H1 (cell line): ENCODE data around the gene WWC1. TPM values are rescaled to one million over a fixed set of nuclear protein-coding genes. Genes with fewer than 3 reads are reported as not detected.

Experiments
- CTCF ChIA-PET: fragments of 300-600 bp; sonication (Branson Sonifier 250); formaldehyde crosslinking; loops from one replicate; lab custom pipeline; 2021; ENCODE audit not compliant: partially characterized antibody; lab: Charles Lee
- POLR2A ChIA-PET: fragments of 300-600 bp; sonication (Branson Sonifier 250); formaldehyde crosslinking; loops from one replicate; lab custom pipeline; 2021; ENCODE audit warnings: inconsistent platforms; ENCODE audit not compliant: partially characterized antibody; lab: Charles Lee
- DNase-seq, 2 experiments: peaks; one replicate each; pipeline versions ENCODE4 v3.0.0 to v3.0.0-alpha.2; 2010 to 2022; ENCODE audit warnings: low spot score in 2 of 2, low read depth in 1 of 2, mixed read lengths in 1 of 2
- FAIRE-seq: peaks from 2 replicates; lab custom pipeline; 2011; peaks lifted over from hg19 to GRCh38; lab: Jason Lieb, UNC
- H2AFZ ChIP-seq: 2 replicates; pipeline ENCODE4 v1.8.1; 2012; ENCODE audit warnings: low read length, inconsistent platforms
- H2AK5ac ChIP-seq: 2 replicates; pipeline ENCODE4 v1.6.1; 2013; ENCODE audit warnings: low read depth, low read length
- H2BK120ac ChIP-seq: replicated peaks from 2 replicates; pipeline ENCODE3; 2013; ENCODE audit warnings: low read depth, low read length, inconsistent platforms
- H2BK12ac ChIP-seq: 2 replicates; pipeline ENCODE4 v1.6.1; 2013; ENCODE audit warnings: low read depth, low read length
- H2BK15ac ChIP-seq: 2 replicates; pipeline ENCODE4 v1.6.1; 2013; ENCODE audit warnings: low read length
- H2BK20ac ChIP-seq: 2 replicates; pipeline ENCODE4 v1.6.1; 2013; ENCODE audit warnings: low read length
- H2BK5ac ChIP-seq: 2 replicates; pipeline ENCODE4 v1.6.1; 2013; ENCODE audit warnings: low read depth, low read length
- H3K14ac ChIP-seq: 2 replicates; pipeline ENCODE4 v1.6.1; 2013; ENCODE audit warnings: inconsistent platforms; ENCODE audit not compliant: insufficient read length
- H3K18ac ChIP-seq: 2 replicates; pipeline ENCODE4 v1.6.1; 2013; ENCODE audit warnings: low read length; ENCODE audit errors: extremely low read depth
- H3K23ac ChIP-seq: 2 replicates; pipeline ENCODE4 v1.6.1; 2013; ENCODE audit warnings: inconsistent platforms; ENCODE audit not compliant: insufficient read length
- H3K23me2 ChIP-seq: 2 replicates; pipeline ENCODE4 v1.6.1; 2013; ENCODE audit warnings: low read depth, low read length
- H3K27ac ChIP-seq: 2 replicates; pipeline ENCODE4 v1.6.1; 2011; ENCODE audit warnings: low read depth, low read length, inconsistent platforms
- H3K27me3 ChIP-seq, 4 experiments: replicated peaks in 1 of 4; 1 replicate in 1 of 4; 2 replicates in 3 of 4; pipeline versions ENCODE4 v1.6.1 to v1.8.1; 2011 to 2013; ENCODE audit warnings: low read length in 3 of 4, mild to moderate bottlenecking in 3 of 4, inconsistent platforms in 2 of 4, mixed read lengths in 2 of 4, moderate library complexity in 1 of 4; ENCODE audit not compliant: control insufficient read depth in 3 of 4, insufficient read depth in 3 of 4; ENCODE audit errors: extremely low read depth in 1 of 4
- H3K36me3 ChIP-seq, 4 experiments: 2 replicates each; pipeline versions ENCODE4 v1.6.1 to v1.8.1; 2011 to 2013; ENCODE audit warnings: mild to moderate bottlenecking in 4 of 4, low read length in 3 of 4, moderate library complexity in 2 of 4, control low read depth in 1 of 4, inconsistent platforms in 1 of 4; ENCODE audit not compliant: insufficient read depth in 4 of 4, control insufficient read depth in 2 of 4
- H3K4ac ChIP-seq: replicated peaks from 2 replicates; pipeline ENCODE3; 2013; ENCODE audit warnings: low read length, low read depth, mixed read lengths, inconsistent platforms; ENCODE audit not compliant: insufficient read length
- H3K4me1 ChIP-seq, 4 experiments: replicated peaks in 1 of 4; 1 replicate in 1 of 4; 2 replicates in 3 of 4; pipeline versions ENCODE4 v1.6.1 to v1.8.1; 2011 to 2013; ENCODE audit warnings: low read length in 3 of 4, inconsistent platforms in 2 of 4, mixed read lengths in 1 of 4; ENCODE audit not compliant: insufficient read depth in 4 of 4, control insufficient read depth in 3 of 4
- H3K4me2 ChIP-seq, 2 experiments: 2 replicates each; pipeline versions ENCODE4 v1.6.1 to v1.8.1; 2011 to 2013; ENCODE audit warnings: low read depth in 2 of 2, low read length in 2 of 2, control low read depth in 1 of 2, inconsistent platforms in 1 of 2, mild to moderate bottlenecking in 1 of 2; ENCODE audit not compliant: insufficient read depth in 1 of 2
- H3K4me3 ChIP-seq, 4 experiments: fragments of 200-600, 300-600 bp in 1 of 4; sonication (generic), shearing (Covaris generic), sonication (Bioruptor Twin) in 1 of 4; 2 replicates each; pipeline versions ENCODE4 v1.5.1 to v1.8.1; 2011 to 2016; ENCODE audit warnings: low read length in 4 of 4, low read depth in 3 of 4, control low read depth in 2 of 4, inconsistent platforms in 2 of 4, mild to moderate bottlenecking in 2 of 4, mixed read lengths in 1 of 4, moderate library complexity in 1 of 4; ENCODE audit not compliant: insufficient read depth in 2 of 4; ENCODE audit errors: extremely low read depth in 1 of 4
- H3K56ac ChIP-seq: replicated peaks from 2 replicates; pipeline ENCODE3; 2013; ENCODE audit warnings: low read depth, mild to moderate bottlenecking, mixed read lengths, low read length, inconsistent platforms; ENCODE audit not compliant: insufficient read length
- H3K79me1 ChIP-seq: 2 replicates; pipeline ENCODE4 v1.6.1; 2013; ENCODE audit warnings: low read depth, low read length, control low read depth
- H3K79me2 ChIP-seq, 2 experiments: 2 replicates each; pipeline versions ENCODE4 v1.6.1 to v1.8.1; 2012 to 2013; ENCODE audit warnings: low read length in 2 of 2, mild to moderate bottlenecking in 2 of 2, inconsistent platforms in 1 of 2; ENCODE audit not compliant: insufficient read depth in 2 of 2, control insufficient read depth in 1 of 2
- H3K9ac ChIP-seq, 4 experiments: replicated peaks in 1 of 4; 1 replicate in 1 of 4; 2 replicates in 3 of 4; pipeline versions ENCODE4 v1.6.1 to v1.8.1; 2011 to 2013; ENCODE audit warnings: low read depth in 3 of 4, low read length in 3 of 4, control low read depth in 2 of 4, mild to moderate bottlenecking in 2 of 4, moderate library complexity in 2 of 4, inconsistent platforms in 1 of 4; ENCODE audit errors: extremely low read depth in 1 of 4
- H3K9me3 ChIP-seq, 2 experiments: 2 replicates each; pipeline versions ENCODE4 v1.6.1 to v1.8.1; 2012 to 2013; ENCODE audit warnings: mild to moderate bottlenecking in 2 of 2, moderate library complexity in 2 of 2, control low read depth in 1 of 2, inconsistent platforms in 1 of 2, low read depth in 1 of 2, low read length in 1 of 2, mixed read lengths in 1 of 2; ENCODE audit not compliant: insufficient read depth in 2 of 2
- H4K20me1 ChIP-seq, 2 experiments: replicated peaks in 1 of 2; 2 replicates each; pipeline versions ENCODE3 to v1.8.1; 2011 to 2013; ENCODE audit warnings: inconsistent platforms in 2 of 2, low read length in 2 of 2, mild to moderate bottlenecking in 1 of 2; ENCODE audit not compliant: insufficient read depth in 2 of 2, control insufficient read depth in 1 of 2
- H4K5ac ChIP-seq: 2 replicates; pipeline ENCODE4 v1.6.1; 2013; ENCODE audit warnings: low read length, low read depth, mixed read lengths, inconsistent platforms; ENCODE audit not compliant: insufficient read length
- H4K8ac ChIP-seq: 2 replicates; pipeline ENCODE4 v1.8.0; 2013; ENCODE audit warnings: mild to moderate bottlenecking, moderate library complexity, low read length, inconsistent platforms; ENCODE audit not compliant: insufficient read depth; ENCODE audit errors: extremely low read depth
- H4K91ac ChIP-seq: replicated peaks from 2 replicates; pipeline ENCODE3; 2013; ENCODE audit warnings: low read length, mixed read lengths, inconsistent platforms; ENCODE audit not compliant: insufficient read length
- ASH2L ChIP-seq: fragments of 200-600, 300-600 bp; sonication (generic); IDR thresholded peaks from one replicate; pipeline ENCODE4 v1.7.1; 2017; ENCODE audit warnings: low read length
- CEBPB ChIP-seq: IDR thresholded peaks from 2 replicates; pipeline ENCODE4 v1.6.1; 2012; ENCODE audit warnings: low read depth, low read length
- FOSL1 ChIP-seq: IDR thresholded peaks from 2 replicates; pipeline ENCODE4 v1.6.1; 2011; ENCODE audit warnings: mild to moderate bottlenecking, low read depth, low read length, moderate library complexity; ENCODE audit not compliant: insufficient read depth
- GTF2F1 ChIP-seq: IDR thresholded peaks from 2 replicates; pipeline ENCODE4 v1.6.1; 2012; ENCODE audit warnings: low read depth, low read length, improper control_type of control experiment, borderline replicate concordance
- KDM1A ChIP-seq: fragments of 200-600, 300-600 bp; sonication (generic); IDR thresholded peaks from 2 replicates; pipeline ENCODE4 v1.7.1; 2016; ENCODE audit warnings: mild to moderate bottlenecking, low read length, borderline replicate concordance
- SIN3A ChIP-seq, 2 experiments: IDR thresholded peaks in 1 of 2; conservative IDR thresholded peaks in 1 of 2; 2 replicates each; pipeline ENCODE4 v1.6.1; 2011 to 2012; ENCODE audit warnings: low read length in 2 of 2, improper control_type of control experiment in 1 of 2, low read depth in 1 of 2, mild to moderate bottlenecking in 1 of 2
- SUZ12 ChIP-seq: fragments of 200-600 bp; sonication (generic); IDR thresholded peaks from 2 replicates; pipeline ENCODE4 v1.6.1; 2012; ENCODE audit warnings: mild to moderate bottlenecking, inconsistent platforms, low read length, moderate library complexity, mixed read lengths
- TBP ChIP-seq: IDR thresholded peaks from 2 replicates; pipeline ENCODE4 v1.6.1; 2011; ENCODE audit warnings: low read depth, low read length, improper control_type of control experiment
- USF2 ChIP-seq: IDR thresholded peaks from 2 replicates; pipeline ENCODE4 v1.6.1; 2011; ENCODE audit warnings: low read length, improper control_type of control experiment
- ZNF274 ChIP-seq: IDR thresholded peaks from 2 replicates; pipeline ENCODE4 v1.7.0; 2012; ENCODE audit warnings: low read length, borderline replicate concordance; ENCODE audit errors: extremely low read depth
- WGBS, 2 experiments: shearing (Covaris generic) in 1 of 2; methylation state at CpG; one replicate each; pipeline versions ENCODE4 v1.1.6 to v1.1.7; 2013 to 2015; ENCODE audit warnings: low lambda C conversion rate in 2 of 2, mixed read lengths in 2 of 2, inconsistent platforms in 1 of 2, low coverage in 1 of 2, missing lambda C conversion rate in 1 of 2; ENCODE audit not compliant: insufficient replicate concordance in 2 of 2, insufficient coverage in 1 of 2, insufficient read length in 1 of 2; ENCODE audit errors: extremely low coverage in 1 of 2, missing lambda C conversion rate in 1 of 2; 5-methylcytosine and 5-hydroxymethylcytosine counted together
- polyA plus RNA-seq, 7 experiments: library from polyadenylated mRNA; depleted of rRNA in 3 of 7; stranded (reverse) in 5 of 7; unstranded in 2 of 7; fragments of >200 nt in 5 of 7; fragments of 200-250 nt in 2 of 7; gene quantifications; 1 replicate in 5 of 7; 2 replicates in 1 of 7; 4 replicates in 1 of 7; pipeline versions ENCODE4 v1.2.1 to v1.2.3, GENCODE V29; 2011 to 2013; ENCODE audit warnings: missing spikeins in 2 of 7, mixed read lengths in 2 of 7
- total RNA-seq: library from RNA; stranded (reverse); fragmentation: NEBNext Ultra II Directional; extraction: Animal tissue kit (Norgen Biotek cat#: 25700); gene quantifications from 2 replicates; pipeline ENCODE4 v1.2.1, GENCODE V29; 2021

WWC1 gene
- total and polyA plus RNA-seq, 2 of the 8 experiments (the other 6 are each of a cell fraction or from before 2014, with no cell fraction given), result 16.4 to 41.1 TPM

- Histone ChIP-seq H2AK5ac (no peak overlapping the region), H3K23me2 (peaks cover 8% of the 10 kb centered on the region), H3K9ac (peak overlapping the region in 3 of 4 experiments; percentile 26 to 67 (median 49); a peak in 5 of 7 replicates), H3K23ac (no peak overlapping the region), H2BK12ac (no peak overlapping the region), H3K14ac (no peak overlapping the region), H3K4ac (no peak overlapping the region), H4K5ac (no peak overlapping the region), H3K56ac (no peak overlapping the region), H2BK5ac (no peak overlapping the region), H2AFZ (no peak overlapping the region), H4K20me1 (peaks cover 2 to 14% of the 10 kb centered on the region in 2 experiments), H3K27me3 (no peaks in the 10 kb centered on the region; a peak in 1 of 7 replicates), H2BK120ac (no peak overlapping the region), H3K4me2 (peak overlapping the region; percentile 71 to 87), H3K79me2 (peaks cover 7 to 37% of the 10 kb centered on the region in 2 experiments), H3K4me3 (peak overlapping the region; percentile 58 to 75 (median 68)), H2BK20ac (no peak overlapping the region), H3K79me1 (peaks cover 11% of the 10 kb centered on the region), H3K27ac (no peak overlapping the region), H4K8ac (peak overlapping the region; percentile 53), H2BK15ac (no peak overlapping the region), H3K36me3 (no peaks in the 10 kb centered on the region), H4K91ac (no peak overlapping the region), H3K4me1 (peaks cover 16 to 38% (median 24%) of the 10 kb centered on the region in 4 experiments), H3K9me3 (no peaks in the 10 kb centered on the region), H3K18ac (no peak overlapping the region; the same call in 1 of the 2 replicates)
- FAIRE-seq (no peak), DNase-seq (peak in 1 of 2 experiments; percentile 79)
- ChIA-PET POLR2A (interaction anchor here (0.6 to 2.4 kb wide), 16 partner anchors 10 to 153 kb away, joined by 3 to 9 read pairs (median 3); no protein-coding TSS in a partner anchor), CTCF (interaction anchor here (0.6 to 6.6 kb wide), 33 partner anchors 9 to 287 kb away, joined by 3 to 56 read pairs (median 4); partner anchors contain the start of gene PANK3)
- WGBS, 2 experiments, result 2% methylated on average over 8 of the region's 64 CpGs; no CpG with 5 or more reads in 1 of the 2 experiments
- TF ChIP-seq TBP, result no peak
- no peak for TF ChIP-seq CEBPB
- TF ChIP-seq FOSL1, result no peak
- peak; percentile 21 for TF ChIP-seq ASH2L
- TF ChIP-seq GTF2F1, result no peak
- no peak for TF ChIP-seq SUZ12
- no peak for TF ChIP-seq USF2
- no peak for TF ChIP-seq ZNF274
- TF ChIP-seq KDM1A, result no peak
- TF ChIP-seq SIN3A (conservative IDR thresholded peaks at IDR 0.05 in 1 of 2, IDR thresholded peaks at IDR 0.05 in 1 of 2; ENCODE audit: low read depth in 1 of 2, low read length in 2 of 2), result 0 out of 4 replicates have a peak, but pooled peaks of 1 of the 2 experiments have one; percentile 47
Measured at GRCh38 chr5:168291964-168292785, 730 bp downstream of the WWC1 start.
